Left lung (tissue), 10 donors: ENCODE results near the gene NAALADL2. TPM values are rescaled to one million over a fixed set of nuclear protein-coding genes. Genes with fewer than 3 reads are reported as not detected.

ENCODE experiments used
- ATAC-seq: fragments of 200-7000 bp; cut with Tn5 transposase; one replicate; pipeline ENCODE4 v1.9.1; 2020; ENCODE audit warnings: moderate library complexity
- DNase-seq, 4 donors: peaks; one replicate each; pipeline ENCODE4 v3.0.0-alpha.2; 2013 to 2020
- H3K27ac ChIP-seq, 2 donors: fragments of 200-600 bp; sonication (generic) in 1 of 2; one replicate each; pipeline versions ENCODE4 v1.5.0 to v1.8.0; 2020 to 2021
- H3K27me3 ChIP-seq, 2 donors: fragments of 200-600 bp; sonication (generic) in 1 of 2; one replicate each; pipeline versions ENCODE4 v1.5.0 to v1.8.0; 2020 to 2021
- H3K36me3 ChIP-seq, 2 donors: fragments of 200-600 bp; sonication (generic) in 1 of 2; one replicate each; pipeline versions ENCODE4 v1.5.0 to v1.8.0; 2020 to 2021
- H3K4me1 ChIP-seq, 2 donors: fragments of 200-600 bp; one replicate each; pipeline ENCODE4 v1.8.0; 2021
- H3K4me3 ChIP-seq, 2 donors: fragments of 200-600 bp; sonication (generic) in 1 of 2; one replicate each; pipeline versions ENCODE4 v1.5.0 to v1.8.0; 2020 to 2021; ENCODE audit warnings: mild to moderate bottlenecking in 1 of 2
- H3K9me3 ChIP-seq, 2 donors: fragments of 200-600 bp; sonication (generic) in 1 of 2; one replicate each; pipeline versions ENCODE4 v1.5.0 to v1.8.0; 2020 to 2021
- CTCF ChIP-seq, 2 donors: fragments of 200-600 bp; sonication (generic) in 1 of 2; IDR thresholded peaks; one replicate each; pipeline versions ENCODE4 v1.5.0 to v1.8.0; 2021; ENCODE audit warnings: antibody characterized with exemption in 2 of 2
- intact Hi-C, 2 donors: fragments of 100-400 bp; cut with DNase I; formaldehyde crosslinking; loops; one replicate each; pipeline versions ENCODE4 v1.11.2 to v1.14.2; 2022
- polyA plus RNA-seq, 6 donors: library from polyadenylated mRNA; unstranded; fragments of 120-200 nt; gene quantifications; one replicate each; pipeline ENCODE4 v1.2.1, GENCODE V29; 2013; ENCODE audit not compliant: insufficient read length in 6 of 6
- total RNA-seq, 2 donors: library from RNA; stranded (reverse); fragmentation: NEBNext Ultra II Directional; extraction: Animal tissue kit (Norgen Biotek cat#: 25700); gene quantifications; one replicate each; pipeline ENCODE4 v1.2.1, GENCODE V29; 2021
- donor health status: DM: no; HTN: yes; CAD: no.
- donor health status: DM: no; HTN: no; CAD: no.

Gene NAALADL2
- total and polyA plus RNA-seq, 8 donors: 9.8 to 23.3 (median 17.8) TPM

GRCh38 chr3:175248832-175249231 is 389.7 kb downstream of the NAALADL2 start:
- no peaks in the 10 kb centered on the region for H3K27me3 ChIP-seq
- H3K9me3 ChIP-seq: no peaks in the 10 kb centered on the region
- DNase-seq (no peak), ATAC-seq (no peak)
- no peaks in the 10 kb centered on the region for H3K36me3 ChIP-seq
- TF ChIP-seq CTCF (IDR thresholded peaks at IDR 0.05): no peak
- H3K4me3 ChIP-seq: no peak overlapping the region
- no peak overlapping the region for H3K27ac ChIP-seq
- no peaks in the 10 kb centered on the region for H3K4me1 ChIP-seq
- intact Hi-C loops: no loop called here

- no peak for TF ChIP-seq CTCF (IDR thresholded peaks at IDR 0.05)
- Histone ChIP-seq H3K4me1 (no peaks in the 10 kb centered on the region), H3K4me3 (no peak overlapping the region), H3K27me3 (no peaks in the 10 kb centered on the region), H3K27ac (no peak overlapping the region), H3K36me3 (no peaks in the 10 kb centered on the region), H3K9me3 (no peaks in the 10 kb centered on the region)
- intact Hi-C loops: no loop called here
- ATAC-seq (no peak), DNase-seq (peak in 2 of 4 donors; percentile 33 to 54)
Observed at GRCh38 chr3:175255698-175256097, 396.6 kb downstream of the NAALADL2 start.

- intact Hi-C loops: no loop called here
- Histone ChIP-seq H3K27ac (no peak overlapping the region), H3K4me1 (no peaks in the 10 kb centered on the region), H3K36me3 (no peaks in the 10 kb centered on the region), H3K4me3 (no peak overlapping the region), H3K27me3 (no peaks in the 10 kb centered on the region), H3K9me3 (no peaks in the 10 kb centered on the region)
- TF ChIP-seq CTCF (IDR thresholded peaks at IDR 0.05): no peak
- ATAC-seq (no peak), DNase-seq (no peak)
Observed at GRCh38 chr3:175257123-175257522, 398.0 kb downstream of the NAALADL2 start.

- TF ChIP-seq CTCF (IDR thresholded peaks at IDR 0.05): no peak
- Histone ChIP-seq H3K36me3 (no peaks in the 10 kb centered on the region), H3K4me3 (no peak overlapping the region), H3K9me3 (no peaks in the 10 kb centered on the region), H3K4me1 (no peaks in the 10 kb centered on the region), H3K27me3 (no peaks in the 10 kb centered on the region), H3K27ac (no peak overlapping the region)
- intact Hi-C loops: no loop called here
- ATAC-seq (peak; percentile 50), DNase-seq (no peak)
Observed at GRCh38 chr3:175258763-175259162, 399.6 kb downstream of the NAALADL2 start.

GRCh38 chr3:175260145-175260794 is 401.1 kb downstream of the NAALADL2 start:
- intact Hi-C loops: no loop called here
- Histone ChIP-seq H3K9me3 (no peaks in the 10 kb centered on the region), H3K27me3 (no peaks in the 10 kb centered on the region), H3K27ac (no peak overlapping the region), H3K4me1 (no peaks in the 10 kb centered on the region), H3K4me3 (no peak overlapping the region), H3K36me3 (no peaks in the 10 kb centered on the region)
- ATAC-seq (no peak), DNase-seq (no peak)
- TF ChIP-seq CTCF (IDR thresholded peaks at IDR 0.05): no peak
